ENCODE results near the gene PRR33.

The PRR33 gene

DNA sequence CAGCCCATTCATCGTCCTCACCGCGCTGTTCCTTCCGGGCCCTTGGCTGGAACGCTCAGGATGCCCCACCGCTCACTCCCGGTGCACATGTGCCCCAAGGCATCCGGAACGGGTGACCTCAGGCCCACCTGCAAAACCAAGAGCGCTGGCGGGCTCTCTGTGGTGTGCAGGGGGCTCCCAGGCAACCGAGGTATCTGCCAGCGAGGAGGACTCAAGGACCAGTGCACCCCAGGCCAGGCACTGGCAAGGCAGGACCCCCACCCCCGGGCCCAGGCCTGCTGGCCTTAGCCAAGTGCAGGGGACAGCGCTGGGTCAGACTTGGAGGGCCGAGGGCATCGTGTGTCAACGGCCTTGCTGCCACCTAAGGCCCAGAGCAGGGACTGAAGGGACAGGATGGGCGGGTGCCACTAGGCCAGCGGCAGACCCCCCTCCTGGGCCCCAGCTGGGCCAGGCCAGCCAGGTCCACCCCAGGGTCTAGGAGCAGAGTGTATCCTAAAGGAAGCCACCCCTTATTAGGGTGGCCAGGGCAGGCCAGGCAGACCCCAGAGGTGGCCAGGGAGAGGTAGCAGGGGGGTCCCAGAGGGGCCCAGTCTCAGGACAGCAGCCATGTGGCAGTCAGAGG, 36.3 kb upstream of the PRR33 start:
- no peak for DNase-seq

DNA sequence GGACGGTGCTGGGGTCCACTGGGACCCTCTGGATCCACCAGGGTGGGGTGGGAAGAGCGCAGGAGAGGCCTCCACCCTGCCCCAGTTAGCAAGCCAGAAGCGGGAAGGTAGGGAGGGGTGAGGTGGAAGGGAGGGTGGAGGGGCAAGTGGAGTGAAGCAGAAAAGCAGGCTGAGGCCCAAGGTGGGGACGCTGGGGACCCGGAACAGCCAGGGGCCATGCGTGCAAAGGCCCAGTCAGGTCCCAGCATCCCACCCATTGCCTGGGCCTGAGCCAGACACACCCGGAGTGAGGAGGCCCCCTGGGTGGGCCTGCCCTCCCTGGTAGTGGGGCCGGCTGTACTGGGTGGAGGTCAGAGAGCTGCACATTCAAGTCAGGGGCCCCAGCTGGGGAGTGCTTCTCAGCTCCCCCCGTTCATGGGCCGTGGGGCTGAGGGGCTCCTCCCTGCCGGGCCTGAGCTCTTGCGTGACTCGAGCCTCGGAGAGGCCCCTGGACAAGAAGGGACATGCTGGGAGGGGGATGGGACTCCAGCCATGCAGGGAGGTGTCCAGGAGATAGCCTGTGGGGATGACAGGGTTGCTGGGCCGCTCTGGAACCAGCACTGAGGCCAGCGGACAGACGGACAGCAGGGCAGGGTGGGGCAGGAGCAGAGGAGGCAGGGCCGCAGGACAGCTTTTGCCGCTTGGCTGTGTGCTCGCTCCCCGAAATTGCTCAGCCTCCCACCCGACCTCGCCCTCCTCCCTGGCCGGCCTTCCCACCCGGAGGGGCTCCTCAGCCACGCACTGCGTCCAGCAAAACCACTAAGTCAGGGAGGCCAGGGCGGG, 35.5 kb upstream of the PRR33 start:
- DNase-seq: no peak

DNA sequence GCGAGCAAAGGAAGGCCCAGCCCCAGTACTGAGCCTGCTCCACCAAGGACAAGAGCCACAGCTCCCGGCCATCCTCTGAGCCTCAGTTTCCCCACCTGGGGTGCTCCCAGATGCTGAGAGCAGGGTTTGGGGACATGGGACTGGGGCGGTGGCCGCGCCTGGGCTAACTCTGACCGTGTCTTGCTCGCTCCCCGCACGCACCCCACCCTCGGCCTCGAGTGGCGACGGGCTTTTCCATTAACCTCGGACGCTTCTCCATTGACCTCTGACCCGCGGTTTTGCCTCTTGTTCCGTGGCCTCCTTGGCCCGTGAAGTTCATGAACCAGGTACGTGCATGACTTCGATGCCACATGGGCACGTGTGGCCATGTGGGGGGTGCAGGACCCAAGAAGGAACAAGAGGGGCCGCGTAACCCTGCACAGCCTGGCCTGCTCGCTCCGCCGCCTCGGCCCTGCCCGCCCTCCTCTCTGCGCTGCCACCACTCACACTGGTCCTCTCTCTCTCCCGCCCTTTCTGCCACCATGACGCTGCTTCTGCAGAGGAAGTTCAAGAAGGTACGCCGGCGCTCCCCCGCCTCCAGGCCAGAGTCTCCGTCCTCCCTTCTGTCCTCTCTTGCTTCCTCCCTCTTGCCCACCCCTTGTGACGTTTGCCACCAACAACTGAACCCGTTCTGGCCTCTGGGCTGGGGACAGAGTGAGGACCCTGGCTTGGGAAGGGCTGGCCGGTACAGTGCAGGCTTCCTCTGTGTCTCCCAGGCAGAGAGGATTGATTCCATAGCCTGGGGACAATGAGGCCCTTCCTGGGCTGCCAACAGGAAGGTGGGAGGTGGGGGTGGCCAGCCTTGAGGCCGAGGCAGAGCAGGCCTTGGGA, 34.7 kb upstream of the PRR33 start:
- DNase-seq: no peak

DNA sequence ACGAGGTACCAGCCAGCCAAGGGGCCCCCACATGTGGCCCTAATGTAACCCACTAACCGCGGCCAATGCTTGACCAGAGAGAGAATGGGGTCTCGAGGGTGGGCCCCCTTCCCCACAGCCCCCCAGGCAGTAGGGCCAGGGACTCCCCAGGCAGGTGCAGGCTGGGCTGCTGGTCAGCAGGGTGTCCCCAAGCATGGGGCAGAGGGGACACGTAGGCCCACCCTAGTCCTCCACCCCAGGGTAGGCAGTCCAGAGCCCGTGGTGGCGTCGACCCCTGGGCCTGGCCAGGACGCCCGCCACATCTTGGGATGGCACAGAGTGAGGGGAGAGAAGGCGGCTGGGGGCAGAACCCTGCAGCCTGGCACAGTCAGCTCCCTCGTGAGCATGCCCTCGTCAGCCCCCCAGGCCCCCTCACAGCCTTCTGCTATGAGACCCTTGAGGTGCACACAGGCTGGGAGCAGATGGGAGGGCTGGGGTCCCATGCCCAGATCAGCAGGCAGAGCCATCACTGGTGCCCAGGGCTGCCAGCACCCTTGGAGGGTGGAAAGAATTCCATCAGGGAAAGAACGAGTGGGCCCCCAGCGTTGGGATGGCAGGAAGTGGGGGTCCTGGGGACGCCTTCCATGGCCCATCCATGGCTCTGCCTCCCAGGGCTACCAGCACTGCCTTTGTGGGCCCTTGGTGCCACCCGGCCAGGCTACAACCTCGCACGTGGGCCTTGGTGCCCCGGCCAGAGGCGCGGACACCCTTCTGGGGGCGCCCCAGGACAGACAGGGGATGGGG, 33.9 kb upstream of the PRR33 start:
- DNase-seq: no peak

DNA sequence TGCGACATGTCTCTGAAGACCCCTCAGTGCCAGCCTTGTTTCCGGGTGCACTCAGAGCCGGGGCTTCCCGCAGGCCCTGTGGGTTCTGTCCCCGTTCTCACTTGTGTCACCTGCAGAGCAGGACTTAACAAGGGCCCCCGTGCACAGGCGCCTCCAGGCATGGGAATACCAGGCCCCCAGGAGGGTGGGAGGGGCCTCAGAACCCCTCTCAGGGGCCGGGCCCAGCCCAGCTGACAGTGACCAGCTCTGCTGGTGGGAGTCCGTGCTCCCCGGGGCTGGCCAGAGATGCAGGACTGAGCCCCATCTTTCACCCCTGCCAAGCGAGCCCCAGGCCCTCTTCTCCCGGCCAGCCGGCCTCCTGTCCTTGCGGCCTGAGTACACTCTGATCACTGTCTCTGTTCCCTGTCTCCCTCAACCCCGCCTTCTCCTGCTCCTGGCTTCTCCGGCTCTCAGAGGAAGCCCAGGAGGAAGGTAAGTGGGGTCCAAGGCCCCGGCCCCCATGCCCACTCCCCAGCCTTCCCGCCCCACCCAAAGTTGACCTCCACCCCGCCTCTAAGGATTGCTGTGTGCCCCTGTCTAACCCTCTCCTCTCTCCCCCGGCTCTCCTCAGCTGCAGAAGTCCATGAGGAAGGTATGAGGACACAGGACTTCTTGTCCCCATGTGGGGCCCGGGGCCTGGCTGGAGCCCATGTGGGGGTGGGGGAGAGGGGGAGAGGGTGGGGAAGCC, 33.1 kb upstream of the PRR33 start:
- no peak for DNase-seq

DNA sequence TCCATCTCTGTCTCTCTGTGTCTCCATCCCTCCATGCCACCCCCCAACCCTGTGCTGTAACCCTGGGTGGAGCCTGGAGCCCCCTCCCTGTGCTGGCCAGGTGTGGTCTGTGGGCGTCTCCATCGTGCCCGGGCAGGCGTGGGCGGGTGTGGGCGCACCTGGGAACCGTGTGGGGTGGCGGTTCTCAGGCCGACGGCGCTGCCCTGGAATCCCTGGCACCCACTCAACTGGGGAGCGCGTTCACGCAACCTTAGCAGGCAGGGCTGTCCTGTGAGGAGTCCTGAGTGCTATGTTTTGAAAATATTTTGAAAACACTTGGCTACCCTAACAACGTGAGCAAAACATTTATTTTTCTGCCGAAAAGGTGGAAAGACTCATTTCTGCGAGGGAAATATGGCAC, 32.5 kb upstream of the PRR33 start:
- DNase-seq: no peak

DNA sequence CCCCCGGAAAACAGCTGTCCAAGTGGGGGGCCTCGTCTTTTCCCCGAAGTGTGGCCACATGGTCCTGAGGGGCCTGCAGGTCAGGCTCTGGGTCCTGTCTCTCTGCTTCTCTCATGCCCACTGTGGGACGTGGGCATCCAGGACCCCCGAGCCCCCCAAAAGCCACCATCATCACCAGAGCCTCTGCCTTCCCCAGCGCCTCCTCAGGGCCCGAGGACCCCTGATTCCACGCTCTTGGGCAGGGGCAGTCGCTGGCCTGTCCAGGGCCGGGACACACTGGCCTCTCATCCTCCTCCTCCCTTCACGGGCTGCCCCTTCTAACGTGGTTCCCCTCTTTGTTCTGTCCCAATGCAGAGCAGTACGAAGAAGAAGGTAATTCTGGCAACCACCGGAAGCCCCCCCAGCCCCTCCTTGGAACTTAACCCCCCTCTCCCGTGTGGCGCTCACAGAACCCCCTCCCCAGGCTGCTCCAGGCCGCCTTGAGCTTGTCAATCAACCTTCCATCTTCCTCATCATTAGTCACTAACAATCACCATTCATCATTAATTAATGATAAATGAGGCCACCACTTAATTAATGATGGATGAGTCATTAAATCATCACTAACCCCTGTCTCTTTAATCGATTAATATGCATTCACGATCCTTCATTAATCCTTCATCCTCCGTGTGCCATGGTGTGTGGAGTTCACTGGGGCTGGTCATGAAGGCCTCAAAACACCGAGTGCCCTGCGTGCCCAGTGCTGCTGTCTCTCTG, 31.7 kb upstream of the PRR33 start:
- DNase-seq: no peak

DNA sequence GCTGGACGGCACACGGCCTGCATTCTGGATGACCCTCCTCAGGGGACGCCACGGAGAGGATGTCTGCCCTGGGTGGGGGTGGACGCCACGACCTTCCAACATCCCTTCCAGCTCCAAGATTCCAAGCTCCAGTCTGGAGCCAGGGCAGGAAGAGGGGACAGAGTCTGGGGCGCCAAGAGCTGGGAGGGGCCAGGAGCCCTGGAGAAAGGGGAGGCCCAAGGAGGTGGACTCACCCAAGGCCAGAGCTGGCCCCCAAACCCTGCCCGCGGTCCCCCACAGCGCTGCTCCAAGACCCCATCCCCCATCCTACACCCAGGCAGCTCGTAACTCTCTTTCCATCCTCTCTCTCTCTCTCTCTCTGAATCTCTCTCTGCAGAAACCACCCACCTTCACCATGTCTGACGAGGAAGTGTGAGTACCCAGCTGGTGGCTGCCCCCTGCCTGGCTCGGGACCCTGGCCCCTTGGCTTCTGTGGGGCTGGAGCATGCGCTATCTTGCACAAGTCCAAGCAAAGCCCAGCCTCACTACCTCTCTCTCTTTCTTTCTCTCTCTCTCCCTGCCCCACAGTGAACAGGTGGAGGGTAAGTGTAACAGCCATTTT, 30.9 kb upstream of the PRR33 start:
- no peak for DNase-seq

DNA sequence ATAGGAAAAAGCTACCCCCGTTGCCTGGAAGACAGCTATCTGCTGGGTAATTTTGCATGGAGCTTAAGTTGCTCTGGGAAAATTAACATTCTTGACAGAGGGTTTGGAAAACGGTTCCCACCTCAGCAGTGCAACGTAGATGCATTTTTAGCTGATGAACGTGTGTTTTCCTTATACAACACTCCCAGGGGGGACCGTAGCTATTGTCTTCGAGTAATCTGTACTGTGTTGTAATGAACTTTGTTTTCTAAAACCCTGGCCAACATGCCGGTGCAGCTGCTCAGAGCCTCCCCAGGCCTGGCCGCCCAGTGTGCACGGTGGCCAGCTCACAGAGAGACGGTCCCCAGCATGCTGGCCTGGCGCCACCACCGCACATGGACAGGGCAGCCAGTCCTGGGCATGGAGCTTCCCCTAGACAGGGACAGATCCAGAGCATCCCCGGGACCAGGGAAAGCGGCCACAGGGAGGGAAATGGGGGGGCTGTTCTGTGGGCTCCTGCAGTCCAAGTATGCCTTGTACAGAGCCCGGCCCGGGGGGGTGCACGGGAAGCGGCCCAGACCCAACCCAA, 30.0 kb upstream of the PRR33 start:
- no peak for DNase-seq

DNA sequence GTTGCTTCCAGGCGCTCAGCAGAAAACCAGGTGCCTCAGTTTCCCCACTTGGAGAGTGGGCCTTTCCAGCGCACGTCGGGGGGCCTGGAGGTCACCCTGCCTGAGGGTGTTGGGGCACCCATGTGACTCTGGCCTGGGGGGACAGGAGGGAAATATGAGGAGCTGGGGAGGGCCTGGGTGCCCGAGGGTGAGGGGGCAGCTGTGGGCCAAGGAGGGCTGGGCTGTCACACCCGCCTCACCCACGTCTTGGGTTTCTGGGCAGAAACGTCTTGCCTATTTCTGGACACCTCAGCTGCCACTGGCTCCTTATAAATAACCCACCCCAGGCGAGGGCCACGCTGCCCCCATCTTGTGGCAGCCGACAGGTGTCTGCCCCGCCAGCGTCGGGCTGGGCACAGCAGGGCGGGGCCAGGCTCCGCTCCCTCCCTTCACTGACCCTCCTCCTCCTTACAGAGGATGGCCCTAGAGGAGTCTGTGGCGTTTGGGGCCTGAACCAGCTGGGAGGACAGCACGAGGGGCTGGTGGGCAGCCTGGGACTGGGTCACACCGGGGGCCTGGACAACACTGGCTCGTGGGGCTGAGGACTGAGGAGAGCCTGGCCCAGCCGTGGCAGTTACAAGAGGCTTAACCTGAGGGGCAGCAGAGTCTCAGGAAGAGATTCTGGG, 29.3 kb upstream of the PRR33 start:
- no peak for DNase-seq

DNA sequence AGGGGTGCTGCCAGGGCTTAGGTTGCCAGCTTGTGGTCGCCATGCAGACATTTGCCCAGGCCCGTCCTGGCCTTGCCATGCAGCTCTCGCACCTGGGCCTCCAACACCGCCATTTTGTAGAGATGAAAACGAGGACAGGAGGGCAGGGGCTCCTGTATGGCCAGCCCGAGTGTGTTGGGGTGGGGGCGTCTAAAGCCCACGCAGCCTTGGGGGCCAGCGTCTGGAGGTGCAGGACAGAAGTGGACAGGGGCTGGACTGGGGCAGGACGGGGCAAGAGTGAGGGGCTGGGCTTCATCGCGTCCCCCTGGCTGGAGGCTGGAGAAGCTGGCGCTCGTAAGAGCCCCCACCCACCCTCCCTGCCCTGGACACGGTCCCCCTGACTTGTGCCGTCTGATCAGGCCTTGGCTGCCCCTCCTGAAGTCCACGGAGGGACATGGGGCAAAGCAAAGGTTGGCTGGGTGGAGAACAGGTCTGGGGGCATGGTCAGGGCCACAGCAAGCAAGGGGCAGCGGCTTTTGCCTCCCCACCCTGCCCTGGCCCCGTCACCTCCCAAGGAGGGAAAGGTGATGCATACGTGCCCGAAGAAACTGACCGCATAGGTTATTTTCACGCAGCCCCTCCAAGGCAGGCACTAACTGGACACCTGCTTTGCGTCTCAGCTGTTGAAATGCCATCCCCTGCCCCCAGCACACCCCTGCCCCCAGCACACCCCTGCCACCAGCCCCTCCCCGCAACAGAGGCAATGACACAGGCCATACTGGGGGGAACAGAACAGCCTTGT, 28.6 kb upstream of the PRR33 start:
- DNase-seq: no peak

DNA sequence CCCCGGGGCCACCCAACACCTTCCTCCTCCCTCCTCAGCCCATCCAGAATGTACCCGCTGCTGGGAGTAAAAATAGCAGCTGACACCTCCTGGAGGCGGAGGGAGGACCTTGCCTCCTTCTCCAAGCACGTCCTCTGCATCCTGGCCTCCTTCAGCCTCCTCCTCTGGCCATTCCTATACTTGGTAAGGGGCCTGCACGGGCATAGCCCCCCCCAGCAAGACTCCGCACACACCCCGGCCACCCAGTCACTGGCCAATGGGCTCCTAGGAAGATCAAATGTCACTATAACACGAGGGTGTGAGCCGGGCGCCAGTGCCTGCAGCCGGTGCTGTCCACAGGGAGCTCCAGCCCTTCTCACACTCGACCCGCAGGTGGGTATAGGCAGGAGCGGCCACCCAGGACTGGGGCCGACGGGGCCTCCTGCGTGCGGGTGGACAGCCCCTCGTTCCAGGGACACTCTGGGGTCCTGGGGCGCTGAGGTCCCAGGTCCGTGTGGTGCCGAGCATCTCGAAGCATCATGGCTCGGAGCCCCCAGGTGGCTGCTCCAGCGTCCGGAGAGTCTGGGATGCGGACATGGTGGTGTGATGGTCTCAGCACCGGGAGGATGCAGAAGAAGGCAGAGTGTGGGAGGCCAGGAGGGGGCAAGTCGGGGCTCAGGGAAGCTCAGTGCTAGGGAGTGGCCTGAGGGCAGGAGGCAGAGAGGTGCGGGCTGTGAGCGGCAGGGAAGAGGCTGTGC, 27.9 kb upstream of the PRR33 start, which contains the start of gene TNNT3:
Gene TNNT3, plus strand, starts transcription at position 313 of the 737 bp plus-strand sequence. CDS start 3,172 bp downstream, outside the sequence.
- DNase-seq: no peak

DNA sequence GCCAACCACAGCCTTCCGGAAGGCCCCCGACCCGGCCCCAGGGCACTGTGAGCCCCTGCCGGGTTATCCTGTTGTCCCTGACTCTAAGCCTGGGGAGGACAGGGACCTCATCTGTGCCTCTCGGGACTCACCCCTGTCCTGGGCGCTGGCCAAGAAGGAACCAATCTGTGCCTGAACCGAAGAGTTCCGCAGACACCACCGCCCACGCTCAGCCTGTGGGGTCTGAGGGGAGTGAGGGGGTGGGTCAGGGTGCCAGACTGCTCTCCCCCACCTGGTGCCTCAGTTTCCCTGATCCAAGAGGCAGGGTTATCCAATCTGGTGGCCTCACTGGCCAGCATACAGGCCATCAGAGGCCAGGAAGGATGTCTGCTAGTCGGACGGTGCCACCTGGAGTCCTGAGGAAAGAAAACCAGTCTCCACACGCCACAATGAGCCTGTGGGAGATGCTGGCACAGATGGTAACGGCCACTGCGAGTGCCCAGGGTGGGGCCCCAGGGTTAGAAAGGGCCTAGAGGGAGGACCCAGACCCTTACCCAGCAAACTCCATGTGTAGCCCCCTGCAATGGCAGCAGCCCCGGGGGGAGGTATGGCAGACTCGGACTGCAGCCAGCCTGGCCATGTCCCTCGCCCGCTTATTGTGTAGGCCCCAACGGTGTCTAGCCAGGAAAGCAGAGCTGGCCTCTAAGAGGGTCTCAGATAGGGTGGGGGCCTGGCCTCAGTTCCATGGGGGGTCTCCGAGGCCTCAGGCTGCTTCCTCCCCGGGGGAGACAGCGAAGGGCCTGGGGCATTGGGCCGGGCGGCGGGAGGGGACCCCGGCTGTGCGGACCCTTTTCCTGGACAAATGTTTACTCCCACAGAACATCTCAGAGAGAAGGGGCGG, 27.0 kb upstream of the PRR33 start:
- DNase-seq: no peak

DNA sequence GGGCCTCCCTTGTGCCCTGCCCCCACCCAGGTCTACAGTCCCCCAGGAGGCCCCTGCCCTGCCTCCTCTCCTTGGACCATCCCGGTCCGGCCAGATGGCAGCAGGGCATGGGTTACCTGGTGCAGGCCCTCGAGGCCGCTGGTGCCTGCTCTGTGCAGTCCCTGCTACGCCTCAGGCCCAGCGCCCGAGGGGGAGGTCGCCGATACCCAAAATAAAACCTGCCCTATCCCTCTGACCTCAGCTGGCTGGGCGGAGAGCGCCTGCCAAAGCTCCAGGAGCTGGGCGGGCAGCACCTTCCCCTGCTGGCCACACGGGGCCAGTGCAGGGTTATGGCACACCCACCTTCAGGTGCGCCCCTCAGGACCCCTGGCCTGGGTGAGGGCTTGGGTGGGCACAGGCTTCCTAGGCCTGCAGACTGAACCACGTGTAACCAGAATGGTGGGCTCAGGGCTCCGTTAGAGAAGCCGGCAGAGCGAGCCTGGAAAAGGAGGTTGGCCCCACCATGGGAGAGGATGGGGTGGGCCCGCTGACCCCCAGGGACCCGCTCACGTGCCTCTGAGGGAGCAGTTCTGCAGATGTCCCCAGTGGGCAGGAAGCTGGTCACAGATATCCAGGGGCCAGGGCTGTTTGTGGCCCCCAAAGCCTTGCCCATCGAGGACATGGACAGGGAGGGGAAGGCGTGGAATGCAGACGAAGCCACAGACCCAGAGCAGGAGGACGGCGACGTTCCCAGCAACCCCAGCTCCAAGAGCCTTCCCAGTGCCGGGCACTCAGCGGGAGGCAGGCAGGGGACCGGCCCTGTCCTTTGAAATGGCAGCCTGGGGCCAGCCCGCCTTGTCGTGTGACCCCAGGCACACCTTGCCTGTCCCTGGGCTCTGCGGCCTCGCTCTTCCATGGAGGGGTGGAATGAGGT, 26.1 kb upstream of the PRR33 start:
- no peak for DNase-seq

DNA sequence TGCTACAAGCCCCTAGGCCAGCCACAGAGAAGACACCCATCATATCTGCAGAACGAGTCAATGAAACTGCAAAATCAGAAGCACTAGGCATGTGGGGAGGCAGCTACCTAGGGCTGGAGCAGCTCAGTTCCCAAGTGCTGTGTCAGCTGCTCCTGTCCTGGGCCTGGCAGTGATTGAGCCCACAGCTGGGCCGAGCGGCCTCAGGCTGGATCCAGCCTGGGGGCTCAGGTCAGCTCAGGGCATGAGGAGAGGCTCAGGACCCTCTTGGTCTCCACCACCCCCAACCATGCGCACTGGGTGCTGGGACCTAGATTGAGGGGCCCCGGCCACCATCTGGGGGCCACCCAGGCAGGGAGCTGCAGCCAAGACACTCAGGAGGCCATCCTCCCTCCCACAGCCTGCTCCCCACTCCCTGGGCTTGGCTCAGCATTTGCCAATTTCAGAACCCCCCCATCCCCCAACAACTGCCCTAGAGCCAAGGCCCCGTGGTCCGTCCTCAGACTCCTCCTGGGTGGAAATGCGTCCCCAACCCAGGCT, 25.4 kb upstream of the PRR33 start:
- no peak for DNase-seq

Measured in NCI-H226 (cell line).